OCI-LY3 (cell line): Measurements from ENCODE around the gene DDIT3.

ENCODE experiments used
- CTCF ChIP-seq: fragments of 200-600, 300-600 bp; sonication (generic); IDR thresholded peaks from 2 replicates; pipeline ENCODE4 v1.5.1; 2014; ENCODE audit warnings: antibody characterized with exemption, low read length, low read depth
- EZH2phosphoT487 ChIP-seq: fragments of 200-600 bp; shearing (Covaris generic); IDR thresholded peaks from 2 replicates; pipeline ENCODE4 v1.6.1; 2018; ENCODE audit warnings: antibody characterized with exemption, mixed run types, low read depth

- TF ChIP-seq CTCF (no peak), EZH2phosphoT487 (no peak)
Observed at GRCh38 chr12:57550641-57551549, 30.6 kb upstream of the DDIT3 start.
